ENCODE data around the gene DHRS4L2.
"Not testable (repeated sequence)": the region's sequence is repeated elsewhere in the genome, so short reads cannot be mapped to it uniquely, and the experiment has no call there.

Gene DHRS4L2

GRCh38 chr14:23984891-23985602, 3.7 kb upstream of the DHRS4L2 start:
- no peak overlapping the region for H3K4me3 ChIP-seq (ENCODE audit: low read depth, low read length)
- TF ChIP-seq CTCF (IDR thresholded peaks at IDR 0.05; ENCODE audit: low read depth, low read length): no peak

- not testable (repeated sequence) for H3K4me3 ChIP-seq (ENCODE audit: low read depth, low read length)
Observed at GRCh38 chr14:23988223-23988606, 514 bp upstream of the DHRS4L2 start.

GRCh38 chr14:23989734-23990445, 1.2 kb downstream of the DHRS4L2 start:
- H3K4me3 ChIP-seq (ENCODE audit: low read depth, low read length): not testable (repeated sequence)

- not testable (repeated sequence) for H3K4me3 ChIP-seq (ENCODE audit: low read depth, low read length)
Observed at GRCh38 chr14:23990961-23991360, 2.2 kb downstream of the DHRS4L2 start.

GRCh38 chr14:23993042-23993441, 4.3 kb downstream of the DHRS4L2 start:
- H3K4me3 ChIP-seq (ENCODE audit: low read depth, low read length): not testable (repeated sequence)

GRCh38 chr14:23996009-23996408, 7.3 kb downstream of the DHRS4L2 start:
- H3K4me3 ChIP-seq (ENCODE audit: low read depth, low read length): not testable (repeated sequence)

- H3K4me3 ChIP-seq (ENCODE audit: low read depth, low read length): not testable (repeated sequence)
Observed at GRCh38 chr14:23996825-23997224, 8.1 kb downstream of the DHRS4L2 start.

- not testable (repeated sequence) for H3K4me3 ChIP-seq (ENCODE audit: low read depth, low read length)
Observed at GRCh38 chr14:23999640-24000039, 10.9 kb downstream of the DHRS4L2 start.

GRCh38 chr14:24001078-24001477, 12.3 kb downstream of the DHRS4L2 start:
- not testable (repeated sequence) for H3K4me3 ChIP-seq (ENCODE audit: low read depth, low read length)

- not testable (repeated sequence) for H3K4me3 ChIP-seq (ENCODE audit: low read depth, low read length)
Observed at GRCh38 chr14:24001679-24002078, 12.9 kb downstream of the DHRS4L2 start.

- H3K4me3 ChIP-seq (ENCODE audit: low read depth, low read length): peak overlapping the region; percentile 41
Observed at GRCh38 chr14:24006471-24006816, 17.7 kb downstream of the DHRS4L2 start.

GRCh38 chr14:24006817-24007652, 18.3 kb downstream of the DHRS4L2 start:
- H3K4me3 ChIP-seq (ENCODE audit: low read depth, low read length): peak overlapping the region; percentile 41

- no peak for TF ChIP-seq CTCF (IDR thresholded peaks at IDR 0.05; ENCODE audit: low read depth, low read length)
- no peak overlapping the region for H3K4me3 ChIP-seq (ENCODE audit: low read depth, low read length)
Observed at GRCh38 chr14:24011051-24011450, 22.3 kb downstream of the DHRS4L2 start.

- H3K4me3 ChIP-seq (ENCODE audit: low read depth, low read length): not testable (repeated sequence)
Observed at GRCh38 chr14:24012726-24013273, 24.1 kb downstream of the DHRS4L2 start.
